Measurements from ENCODE around the gene DCLK1.

GRCh38 chr13:36130193-36130551 lies 1.0 kb downstream of the DCLK1 start:
- TF ChIP-seq CTCF (IDR thresholded peaks at IDR 0.05; ENCODE audit: low read depth, low read length, missing input control): no peak
- no peak for TF ChIP-seq SP1 (IDR thresholded peaks at IDR 0.05)
- no peak for TF ChIP-seq FOXA1 (IDR thresholded peaks at IDR 0.05)
- TF ChIP-seq TAF1 (conservative IDR thresholded peaks at IDR 0.05): no peak
- TF ChIP-seq MAX (IDR thresholded peaks at IDR 0.05): no peak
- TF ChIP-seq EGR1 (IDR thresholded peaks at IDR 0.05; ENCODE audit: low read depth in 2 of 2): no peak
- TF ChIP-seq, protein P1, sequence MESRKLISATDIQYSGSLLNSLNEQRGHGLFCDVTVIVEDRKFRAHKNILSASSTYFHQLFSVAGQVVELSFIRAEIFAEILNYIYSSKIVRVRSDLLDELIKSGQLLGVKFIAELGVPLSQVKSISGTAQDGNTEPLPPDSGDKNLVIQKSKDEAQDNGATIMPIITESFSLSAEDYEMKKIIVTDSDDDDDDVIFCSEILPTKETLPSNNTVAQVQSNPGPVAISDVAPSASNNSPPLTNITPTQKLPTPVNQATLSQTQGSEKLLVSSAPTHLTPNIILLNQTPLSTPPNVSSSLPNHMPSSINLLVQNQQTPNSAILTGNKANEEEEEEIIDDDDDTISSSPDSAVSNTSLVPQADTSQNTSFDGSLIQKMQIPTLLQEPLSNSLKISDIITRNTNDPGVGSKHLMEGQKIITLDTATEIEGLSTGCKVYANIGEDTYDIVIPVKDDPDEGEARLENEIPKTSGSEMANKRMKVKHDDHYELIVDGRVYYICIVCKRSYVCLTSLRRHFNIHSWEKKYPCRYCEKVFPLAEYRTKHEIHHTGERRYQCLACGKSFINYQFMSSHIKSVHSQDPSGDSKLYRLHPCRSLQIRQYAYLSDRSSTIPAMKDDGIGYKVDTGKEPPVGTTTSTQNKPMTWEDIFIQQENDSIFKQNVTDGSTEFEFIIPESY (IDR thresholded peaks at IDR 0.05): no peak
- no peak for TF ChIP-seq JUND (IDR thresholded peaks at IDR 0.05)
- TF ChIP-seq REST (IDR thresholded peaks at IDR 0.05): no peak
